ENCODE data around the gene TTC23.

DNA sequence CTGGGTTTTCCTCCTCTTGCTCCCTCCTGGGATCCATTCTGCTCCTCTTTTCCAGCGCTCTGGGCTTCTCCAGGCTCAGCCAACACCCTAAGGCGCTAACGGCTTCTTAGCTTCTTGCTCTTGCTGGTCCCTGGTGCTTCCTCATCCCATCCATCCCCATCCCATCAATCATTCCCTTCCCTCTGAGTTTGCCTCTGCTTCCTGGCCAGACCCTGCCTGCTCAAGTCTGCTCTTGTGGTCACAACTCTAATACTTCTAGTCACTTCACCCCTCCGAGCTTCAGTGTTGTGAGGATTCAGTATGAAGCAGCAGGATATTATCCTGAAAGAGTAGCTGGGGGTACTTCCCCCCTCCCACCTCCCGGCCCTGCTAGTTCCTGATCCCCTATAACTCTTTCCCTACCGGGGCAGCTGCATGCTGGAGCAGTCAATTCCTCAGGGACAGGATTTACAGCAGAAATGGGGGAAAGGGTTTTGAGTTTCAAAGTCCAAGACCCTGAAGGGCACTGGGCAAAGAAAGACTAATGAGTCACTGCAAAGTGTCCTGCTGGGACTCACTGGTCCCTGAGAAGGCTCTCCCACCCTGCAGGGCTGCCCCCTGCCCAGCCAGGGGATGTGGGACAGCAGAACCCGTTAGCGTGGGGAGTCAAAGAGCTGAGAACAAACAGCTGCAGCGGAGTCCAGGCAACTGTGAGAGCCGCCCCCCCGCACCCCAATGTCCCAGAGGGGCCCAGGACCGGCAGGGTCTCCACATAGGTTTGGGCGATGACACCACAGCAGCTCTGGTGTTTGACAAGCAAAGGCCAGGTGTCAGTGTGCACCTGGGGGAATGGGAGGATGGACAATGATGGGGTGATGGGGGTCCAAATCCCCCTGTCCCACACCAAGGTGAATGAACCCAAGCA is 146.8 kb downstream of the TTC23 start:
- no peak for TF ChIP-seq CTCF (IDR thresholded peaks at IDR 0.05; ENCODE audit: insufficient read depth, low read length)
- no peak for TF ChIP-seq POLR2AphosphoS5 (IDR thresholded peaks at IDR 0.05; ENCODE audit: low read depth)
- TF ChIP-seq, protein P1, sequence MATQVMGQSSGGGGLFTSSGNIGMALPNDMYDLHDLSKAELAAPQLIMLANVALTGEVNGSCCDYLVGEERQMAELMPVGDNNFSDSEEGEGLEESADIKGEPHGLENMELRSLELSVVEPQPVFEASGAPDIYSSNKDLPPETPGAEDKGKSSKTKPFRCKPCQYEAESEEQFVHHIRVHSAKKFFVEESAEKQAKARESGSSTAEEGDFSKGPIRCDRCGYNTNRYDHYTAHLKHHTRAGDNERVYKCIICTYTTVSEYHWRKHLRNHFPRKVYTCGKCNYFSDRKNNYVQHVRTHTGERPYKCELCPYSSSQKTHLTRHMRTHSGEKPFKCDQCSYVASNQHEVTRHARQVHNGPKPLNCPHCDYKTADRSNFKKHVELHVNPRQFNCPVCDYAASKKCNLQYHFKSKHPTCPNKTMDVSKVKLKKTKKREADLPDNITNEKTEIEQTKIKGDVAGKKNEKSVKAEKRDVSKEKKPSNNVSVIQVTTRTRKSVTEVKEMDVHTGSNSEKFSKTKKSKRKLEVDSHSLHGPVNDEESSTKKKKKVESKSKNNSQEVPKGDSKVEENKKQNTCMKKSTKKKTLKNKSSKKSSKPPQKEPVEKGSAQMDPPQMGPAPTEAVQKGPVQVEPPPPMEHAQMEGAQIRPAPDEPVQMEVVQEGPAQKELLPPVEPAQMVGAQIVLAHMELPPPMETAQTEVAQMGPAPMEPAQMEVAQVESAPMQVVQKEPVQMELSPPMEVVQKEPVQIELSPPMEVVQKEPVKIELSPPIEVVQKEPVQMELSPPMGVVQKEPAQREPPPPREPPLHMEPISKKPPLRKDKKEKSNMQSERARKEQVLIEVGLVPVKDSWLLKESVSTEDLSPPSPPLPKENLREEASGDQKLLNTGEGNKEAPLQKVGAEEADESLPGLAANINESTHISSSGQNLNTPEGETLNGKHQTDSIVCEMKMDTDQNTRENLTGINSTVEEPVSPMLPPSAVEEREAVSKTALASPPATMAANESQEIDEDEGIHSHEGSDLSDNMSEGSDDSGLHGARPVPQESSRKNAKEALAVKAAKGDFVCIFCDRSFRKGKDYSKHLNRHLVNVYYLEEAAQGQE (IDR thresholded peaks at IDR 0.05; ENCODE audit: insufficient replicate concordance, low read depth): no peak
- TF ChIP-seq GABPA (IDR thresholded peaks at IDR 0.05; ENCODE audit: low read depth): no peak
